ENCODE data around the gene PLEKHA4. TPM values are rescaled to one million over a fixed set of nuclear protein-coding genes. Genes with fewer than 3 reads are reported as not detected.
A peak's percentile ranks its signal among the peaks of the same experiment; 100 is the strongest.

The PLEKHA4 gene
- polyA plus RNA-seq, 1 donor (not counting 4 experiments of a cell fraction or from before 2014, with no cell fraction given), result 1.8 TPM

GRCh38 chr19:48874303-48875135, 6.1 kb upstream of the PLEKHA4 start:
- Histone ChIP-seq H3K27me3 (ENCODE audit: control insufficient read depth, extremely low read depth, insufficient read depth, low read length) (no peaks in the 10 kb centered on the region), H3K4me3 (ENCODE audit: control insufficient read depth in 2 of 3, extremely low read depth in 1 of 3, insufficient read depth in 2 of 3, low read depth in 1 of 3, low read length in 3 of 3) (peak overlapping the region; percentile 99 to 100 (median 100)), H3K9me3 (ENCODE audit: control insufficient read depth, low read depth, low read length) (no peaks in the 10 kb centered on the region), H3K4me1 (ENCODE audit: control insufficient read depth, extremely low read depth, insufficient read depth, low read length) (peaks cover 8% of the 10 kb centered on the region), H3K9me1 (ENCODE audit: control insufficient read depth, extremely low read depth, insufficient read depth, low read length) (peaks cover 2% of the 10 kb centered on the region), H2AFZ (ENCODE audit: control insufficient read depth, low read length) (no peak overlapping the region), H4K20me1 (ENCODE audit: control insufficient read depth, extremely low read depth, insufficient read depth, low read length) (peaks cover 15% of the 10 kb centered on the region), H3K36me3 (ENCODE audit: control insufficient read depth in 2 of 2, extremely low read depth in 1 of 2, insufficient read depth in 2 of 2, low read length in 2 of 2) (peaks cover 22 to 30% of the 10 kb centered on the region in 2 experiments), H3K9ac (ENCODE audit: control insufficient read depth, extremely low read depth, insufficient read depth, low read length) (peak overlapping the region; percentile 100), H3K27ac (ENCODE audit: control insufficient read depth, insufficient read depth, low read length) (peak overlapping the region; percentile 100), H3K79me2 (ENCODE audit: control insufficient read depth, insufficient read depth, low read length) (peaks cover 32% of the 10 kb centered on the region), H3K4me2 (ENCODE audit: control insufficient read depth, extremely low read depth, insufficient read depth, low read depth, low read length) (peak overlapping the region; percentile 91)
- TF ChIP-seq CTCF (optimal IDR thresholded peaks at IDR 0.05 in 1 of 3, IDR thresholded peaks at IDR 0.05 in 1 of 3, conservative IDR thresholded peaks at IDR 0.05 in 1 of 3; ENCODE audit: extremely low read depth in 1 of 3, insufficient read depth in 2 of 3, low read length in 3 of 3) (no peak), EZH2 (IDR thresholded peaks at IDR 0.05; ENCODE audit: low read length) (no peak)
- DNase-seq (ENCODE audit: low read depth, low spot score) (peak; percentile 40), FAIRE-seq (no peak)
- dilution Hi-C loops (cut with MboI; ENCODE audit: extremely low pct_ligation_motif_present, low sequenced_read_pairs), result no loop called here

- Histone ChIP-seq H3K27ac (ENCODE audit: control insufficient read depth, insufficient read depth, low read length) (peak overlapping the region; percentile 100), H3K36me3 (ENCODE audit: control insufficient read depth in 2 of 2, extremely low read depth in 1 of 2, insufficient read depth in 2 of 2, low read length in 2 of 2) (peaks cover 22 to 30% of the 10 kb centered on the region in 2 experiments), H3K9ac (ENCODE audit: control insufficient read depth, extremely low read depth, insufficient read depth, low read length) (peak overlapping the region; percentile 100), H3K27me3 (ENCODE audit: control insufficient read depth, extremely low read depth, insufficient read depth, low read length) (no peaks in the 10 kb centered on the region), H3K79me2 (ENCODE audit: control insufficient read depth, insufficient read depth, low read length) (peaks cover 32% of the 10 kb centered on the region), H4K20me1 (ENCODE audit: control insufficient read depth, extremely low read depth, insufficient read depth, low read length) (peaks cover 15% of the 10 kb centered on the region), H3K4me3 (ENCODE audit: control insufficient read depth in 2 of 3, extremely low read depth in 1 of 3, insufficient read depth in 2 of 3, low read depth in 1 of 3, low read length in 3 of 3) (peak overlapping the region; percentile 99 to 100 (median 100)), H3K9me3 (ENCODE audit: control insufficient read depth, low read depth, low read length) (no peaks in the 10 kb centered on the region), H2AFZ (ENCODE audit: control insufficient read depth, low read length) (no peak overlapping the region), H3K4me2 (ENCODE audit: control insufficient read depth, extremely low read depth, insufficient read depth, low read depth, low read length) (peak overlapping the region; percentile 91), H3K9me1 (ENCODE audit: control insufficient read depth, extremely low read depth, insufficient read depth, low read length) (peaks cover 2% of the 10 kb centered on the region), H3K4me1 (ENCODE audit: control insufficient read depth, extremely low read depth, insufficient read depth, low read length) (peaks cover 8% of the 10 kb centered on the region)
- dilution Hi-C loops (cut with MboI; ENCODE audit: extremely low pct_ligation_motif_present, low sequenced_read_pairs), result no loop called here
- no peak for DNase-seq (ENCODE audit: low read depth, low spot score)
- no peak for FAIRE-seq
- TF ChIP-seq CTCF (optimal IDR thresholded peaks at IDR 0.05 in 1 of 3, IDR thresholded peaks at IDR 0.05 in 1 of 3, conservative IDR thresholded peaks at IDR 0.05 in 1 of 3; ENCODE audit: extremely low read depth in 1 of 3, insufficient read depth in 2 of 3, low read length in 3 of 3) (no peak), EZH2 (IDR thresholded peaks at IDR 0.05; ENCODE audit: low read length) (no peak)
Observed at GRCh38 chr19:48873476-48874302, 5.3 kb upstream of the PLEKHA4 start.
